GM18861 (cell line): ENCODE results near the gene PITPNC1.
A peak's percentile ranks its signal among the peaks of the same experiment; 100 is the strongest.

Experiments
- ATAC-seq: cut with Tn5 transposase; IDR thresholded peaks from one replicate; pipeline ENCODE4 v1.9.1; 2021; ENCODE audit not compliant: unreplicated experiment

The PITPNC1 gene

DNA sequence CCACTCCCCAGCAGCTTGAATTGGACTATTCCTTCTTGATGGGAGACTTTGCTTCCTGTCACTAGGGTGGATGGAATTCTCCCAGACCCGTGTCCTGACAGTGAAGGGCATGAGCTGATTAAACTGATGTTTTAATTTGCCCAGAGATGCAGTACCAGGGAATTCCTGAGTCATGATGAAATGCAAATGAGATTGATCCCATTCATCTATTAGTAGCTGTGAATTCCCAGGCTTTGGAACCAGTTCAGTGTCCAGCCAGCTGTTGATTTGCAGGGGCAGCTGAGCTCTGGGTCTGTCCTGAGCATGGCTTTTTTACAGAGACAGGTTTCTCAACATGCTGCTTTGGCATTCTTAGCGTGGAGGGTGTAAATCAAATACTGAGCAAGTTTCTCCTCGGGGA is 157.9 kb downstream of the PITPNC1 start:
- no peak for ATAC-seq

DNA sequence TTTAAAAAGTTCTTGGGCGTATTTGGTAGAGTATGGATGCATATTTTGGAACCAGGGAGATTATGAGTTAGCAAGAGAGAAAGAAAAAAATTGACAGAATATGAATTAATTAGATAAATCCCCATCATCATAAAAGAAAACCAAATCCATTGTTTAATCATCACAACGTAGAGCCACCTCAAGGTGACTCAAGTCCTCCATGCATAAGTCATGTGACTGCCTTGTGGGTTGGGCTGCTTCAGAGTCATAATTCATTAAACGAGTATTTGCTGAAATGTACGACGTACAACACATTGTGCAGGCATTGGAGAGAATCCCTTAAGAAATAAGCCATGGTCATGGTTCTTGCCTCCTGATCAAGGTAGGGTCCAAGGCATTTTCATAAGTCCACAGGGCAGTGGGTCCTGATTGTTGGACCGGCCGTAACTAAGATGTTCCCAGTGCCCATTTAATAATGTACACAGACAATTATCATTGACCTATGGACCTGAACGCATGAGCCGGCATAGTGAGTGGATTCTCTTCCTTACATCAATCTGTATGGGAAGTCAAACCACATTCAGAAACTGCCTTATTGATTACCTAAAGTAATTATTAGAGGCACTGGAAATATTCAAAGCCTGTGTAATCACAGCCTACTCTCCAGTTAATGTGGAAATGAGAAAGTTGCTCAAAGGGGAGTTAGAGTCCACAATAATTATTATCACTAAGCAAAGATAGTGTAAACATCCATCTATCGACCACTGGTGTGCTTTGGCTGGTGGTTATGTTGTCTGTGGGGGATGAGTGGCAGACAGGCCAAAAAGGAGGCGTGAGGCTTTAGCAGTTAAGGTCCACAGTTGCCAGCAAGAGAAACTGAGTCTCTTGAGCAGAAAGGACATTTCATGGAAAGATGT is 165.4 kb downstream of the PITPNC1 start:
- no peak for ATAC-seq

GRCh38 chr17:67544364-67544955 is 167.4 kb downstream of the PITPNC1 start:
- ATAC-seq, result no peak

GRCh38 chr17:67546578-67547527 is 169.8 kb downstream of the PITPNC1 start:
- ATAC-seq, result peak; percentile 93

DNA sequence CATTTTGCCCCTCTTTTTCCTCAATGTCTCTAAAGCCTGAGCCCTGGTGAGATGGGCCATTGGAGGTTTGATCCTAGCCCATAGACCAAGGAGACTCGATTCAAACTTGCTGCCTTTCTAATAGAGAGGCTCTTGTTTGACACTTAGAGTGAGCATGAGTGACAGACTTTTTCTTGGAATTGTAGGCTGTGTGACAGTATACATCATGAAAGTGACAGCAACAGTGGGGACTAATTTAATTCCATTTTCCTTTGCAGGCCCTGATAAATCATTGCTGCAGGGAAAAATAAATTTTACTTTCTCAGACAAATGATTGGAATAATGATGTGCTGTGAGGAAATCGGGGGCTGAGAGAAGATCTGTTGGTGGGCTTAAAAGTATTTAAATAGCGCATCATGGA is 171.6 kb downstream of the PITPNC1 start:
- ATAC-seq, result no peak

GRCh38 chr17:67549820-67550219 is 172.7 kb downstream of the PITPNC1 start:
- ATAC-seq, result no peak

DNA sequence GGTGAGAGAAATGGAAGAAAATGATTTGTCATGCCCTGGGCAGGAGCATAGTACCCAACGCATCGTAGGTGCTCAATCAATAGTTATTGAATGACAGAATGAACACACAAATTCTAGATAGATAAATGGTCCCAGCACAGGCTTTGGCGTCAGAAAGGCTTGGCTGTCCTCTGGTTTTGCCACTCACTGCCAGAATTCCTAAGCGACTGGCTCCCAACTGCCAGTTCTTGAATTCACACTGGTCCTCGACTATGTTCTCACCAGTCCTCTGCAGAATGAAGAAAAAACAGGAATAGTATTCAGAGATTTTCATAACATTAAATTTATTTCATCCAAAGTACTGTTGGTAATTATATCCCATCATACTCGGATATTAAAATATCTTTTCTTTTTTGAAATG is 177.6 kb downstream of the PITPNC1 start:
- no peak for ATAC-seq

DNA sequence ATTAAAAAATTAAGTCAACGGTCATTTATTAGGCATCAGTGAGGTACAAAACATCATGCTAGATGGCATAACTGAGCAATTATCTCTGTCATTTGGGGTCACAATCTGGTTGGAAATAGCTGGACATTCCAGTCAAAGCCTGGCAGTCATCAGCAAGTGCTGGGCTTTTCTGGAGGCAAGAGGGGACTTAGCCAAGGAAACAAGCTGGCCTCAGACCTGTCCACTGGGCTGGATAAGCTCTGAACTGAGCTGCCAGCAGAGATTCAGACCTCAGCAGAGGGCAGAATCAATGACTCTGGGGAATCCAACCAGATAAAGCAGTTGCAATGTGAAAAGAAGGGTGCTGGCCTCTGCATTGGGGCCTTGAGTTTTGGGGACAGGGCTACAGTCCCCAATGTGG is 178.8 kb downstream of the PITPNC1 start:
- no peak for ATAC-seq

GRCh38 chr17:67557052-67557845 is 180.2 kb downstream of the PITPNC1 start:
- no peak for ATAC-seq

- no peak for ATAC-seq
Observed at GRCh38 chr17:67557921-67558320, 180.8 kb downstream of the PITPNC1 start.

DNA sequence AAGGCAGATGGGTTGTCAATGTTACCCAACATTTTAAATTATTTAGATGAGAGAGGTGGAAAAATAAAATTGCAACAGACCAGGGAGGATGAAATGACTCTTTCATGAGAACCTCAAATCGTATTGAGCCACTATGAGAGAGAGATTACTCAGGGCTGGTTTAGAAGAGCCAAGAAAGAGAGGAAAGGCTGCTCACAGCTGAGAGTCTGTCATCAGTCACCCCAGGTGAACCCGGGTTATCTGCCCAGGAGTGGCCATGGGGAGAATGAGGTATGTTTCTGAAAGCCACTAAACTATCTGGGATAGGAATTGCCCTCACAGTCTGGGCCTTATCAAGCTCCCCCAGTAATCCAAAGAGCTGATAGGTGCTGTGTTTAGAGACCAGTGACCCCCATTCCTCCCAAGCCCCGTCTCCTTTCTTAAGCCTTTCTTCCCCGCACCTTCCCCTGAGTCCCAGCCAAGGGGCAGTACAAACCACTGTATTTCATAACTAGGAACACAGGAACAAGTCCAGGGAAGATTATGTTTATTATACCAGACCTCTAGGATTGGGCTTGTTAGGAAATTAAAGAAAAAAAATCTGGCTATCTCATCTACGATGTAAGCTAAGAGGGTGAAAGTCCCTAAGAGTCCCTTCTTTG is 181.8 kb downstream of the PITPNC1 start:
- ATAC-seq, result no peak

DNA sequence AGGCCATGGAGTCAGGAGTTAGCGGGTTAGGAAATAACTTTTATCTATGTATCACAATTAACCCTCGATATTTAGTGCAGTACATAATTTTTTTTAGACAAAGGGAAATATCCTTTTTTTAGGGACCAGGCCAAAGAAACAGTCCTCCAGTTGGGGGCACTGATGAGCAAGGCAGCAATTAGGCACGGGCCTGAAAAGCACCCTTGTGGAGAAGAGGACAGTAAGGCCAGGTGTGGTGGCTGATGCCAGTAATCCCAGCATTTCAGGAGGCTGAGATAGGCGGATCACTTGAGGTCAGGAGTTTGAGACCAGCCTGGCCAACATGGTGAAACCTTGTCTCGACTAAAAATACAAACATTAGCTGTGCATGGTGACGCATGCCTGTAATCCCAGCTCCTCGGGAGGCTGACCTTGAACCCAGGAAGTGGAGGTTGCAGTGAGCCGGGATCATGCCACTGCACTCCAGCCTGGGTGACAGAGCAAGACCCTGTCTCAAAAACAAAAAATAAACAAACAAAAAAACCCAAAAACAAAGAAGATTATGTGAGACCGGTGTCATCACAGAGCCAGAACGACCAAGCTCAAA is 182.4 kb downstream of the PITPNC1 start:
- no peak for ATAC-seq

DNA sequence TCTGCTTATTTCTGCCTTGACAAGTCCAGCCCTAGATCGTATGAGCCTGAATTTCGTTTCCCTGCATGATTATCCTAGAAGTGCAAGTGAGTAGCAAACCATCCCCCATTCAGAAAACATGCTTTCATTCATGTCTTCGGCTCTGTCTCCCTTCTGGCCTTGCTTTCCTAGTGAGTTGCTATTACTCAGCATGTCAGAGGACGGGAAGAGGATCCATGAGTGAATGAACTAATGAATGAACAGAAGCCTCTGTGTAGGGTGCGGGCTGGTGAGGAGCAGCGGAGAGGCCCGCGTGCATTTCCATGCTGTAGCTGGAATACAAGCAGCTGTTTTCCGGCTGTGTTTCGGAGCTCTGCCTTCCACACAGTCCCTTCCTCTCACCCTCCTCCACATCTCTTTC is 184.9 kb downstream of the PITPNC1 start:
- ATAC-seq, result no peak

GRCh38 chr17:67563692-67564228 is 186.7 kb downstream of the PITPNC1 start:
- ATAC-seq, result no peak

DNA sequence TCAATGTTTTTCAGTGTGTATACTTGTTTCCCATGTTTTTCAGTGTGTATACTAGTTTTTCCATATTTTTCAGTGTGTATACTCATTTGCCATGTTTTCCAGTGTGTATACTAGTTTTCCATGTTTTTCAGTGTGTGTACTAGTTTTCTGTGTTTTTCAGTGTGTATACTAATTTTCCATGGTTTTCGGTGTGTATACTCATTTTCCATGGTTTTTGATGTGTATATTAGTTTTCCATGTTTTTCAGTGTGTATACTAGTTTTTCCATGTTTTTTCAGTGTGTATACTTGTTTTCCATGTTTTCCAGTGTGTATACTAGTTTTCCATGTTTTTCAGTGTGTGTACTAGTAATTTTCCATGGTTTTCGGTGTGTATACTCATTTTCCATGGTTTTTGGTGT is 188.0 kb downstream of the PITPNC1 start:
- ATAC-seq, result no peak

DNA sequence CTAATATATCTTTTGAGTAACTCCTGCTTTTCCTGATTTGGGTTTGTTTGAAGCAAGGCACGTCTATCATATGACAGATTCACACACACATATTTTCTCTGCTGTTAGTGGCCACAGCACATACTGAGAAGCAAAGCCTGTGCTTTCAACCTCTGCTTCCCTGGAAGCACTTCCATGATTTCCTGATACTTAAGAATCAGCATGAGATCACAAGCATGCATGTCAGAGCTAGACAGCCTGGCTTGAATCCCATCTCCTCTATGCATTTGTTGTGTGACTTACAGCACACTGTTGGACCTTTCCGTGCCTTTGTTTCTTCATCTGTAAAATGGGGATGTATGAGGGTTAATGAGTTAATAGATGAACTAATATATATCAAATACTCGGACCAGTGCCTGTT is 189.6 kb downstream of the PITPNC1 start:
- ATAC-seq, result no peak

DNA sequence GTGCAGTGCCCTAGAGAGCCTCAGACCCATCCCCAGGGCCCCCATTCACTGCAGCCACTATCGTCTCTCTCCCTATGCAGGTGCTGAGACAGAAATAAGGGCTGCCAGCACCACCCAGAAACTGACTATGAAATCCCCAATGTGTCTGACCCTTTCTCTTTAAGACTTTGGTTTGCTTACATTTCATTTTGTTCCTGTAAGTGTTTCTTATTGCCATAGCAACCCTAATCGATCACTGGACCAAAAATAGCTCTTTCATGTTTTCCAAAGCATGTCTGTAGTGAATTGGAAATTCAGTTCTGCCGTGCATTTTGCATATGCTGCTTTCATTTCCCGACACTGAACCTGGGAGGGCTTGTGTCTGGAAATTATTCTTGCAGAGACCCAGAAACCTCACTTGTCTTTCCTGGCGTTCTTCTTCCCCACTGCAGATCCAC is 192.0 kb downstream of the PITPNC1 start:
- no peak for ATAC-seq

GRCh38 chr17:67569873-67570272 is 192.8 kb downstream of the PITPNC1 start:
- ATAC-seq, result no peak

DNA sequence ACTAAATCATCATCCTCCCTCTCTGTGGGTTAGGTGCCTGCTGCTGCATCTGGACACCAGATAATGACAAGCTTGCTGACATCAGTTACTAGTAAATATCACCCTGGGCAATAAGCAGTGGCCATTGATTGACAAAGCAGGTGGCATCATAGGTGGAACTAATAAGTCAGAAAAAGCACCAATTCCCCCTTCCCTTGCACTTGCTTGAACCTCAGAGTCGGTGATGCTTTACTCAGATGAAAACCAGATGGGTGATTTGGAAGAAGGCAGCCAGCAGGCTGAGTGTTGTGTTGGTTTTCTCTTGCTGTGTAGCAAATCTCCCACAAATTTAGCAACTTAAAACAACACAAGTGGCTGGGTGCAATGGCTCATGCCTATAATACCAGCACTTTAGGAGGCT is 193.7 kb downstream of the PITPNC1 start:
- no peak for ATAC-seq
